ENCODE data around the gene TMEM222. TPM values are rescaled to one million over a fixed set of nuclear protein-coding genes. Genes with fewer than 3 reads are reported as not detected.

TMEM222 gene
- total and polyA plus RNA-seq, 2 donors: 12.8 to 58.4 TPM

DNA sequence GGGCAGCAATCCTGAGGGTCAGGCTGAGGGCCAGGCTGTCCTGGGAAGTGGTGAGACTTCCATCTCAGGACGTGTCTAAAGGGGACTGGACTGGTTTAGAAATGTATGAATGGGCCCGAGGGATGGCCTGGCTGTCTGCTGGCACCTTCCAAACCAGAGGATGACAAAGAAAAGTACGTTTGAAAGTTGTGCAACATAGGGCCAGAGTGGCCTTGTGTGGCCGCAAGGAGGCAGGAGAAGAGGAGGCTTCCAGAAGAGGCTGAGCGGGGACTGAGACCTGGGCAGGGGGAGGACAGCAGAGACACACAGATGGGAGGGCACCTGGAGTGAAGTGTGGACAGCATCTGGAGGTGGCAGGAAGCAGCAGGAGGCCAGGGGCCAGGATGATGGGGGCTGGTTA, 17.2 kb downstream of the TMEM222 start:
- DNase-seq (ENCODE audit: extremely low spot score): no peak
- Histone ChIP-seq H3K4me3 (ENCODE audit: low read depth, low read length) (no peak overlapping the region), H3K27ac (ENCODE audit: low read depth) (no peak overlapping the region), H3K4me1 (ENCODE audit: insufficient read depth) (no peaks in the 10 kb centered on the region), H3K36me3 (ENCODE audit: insufficient read depth) (no peaks in the 10 kb centered on the region)
- 69% methylated on average over 5 of the region's 5 CpGs for WGBS

DNA sequence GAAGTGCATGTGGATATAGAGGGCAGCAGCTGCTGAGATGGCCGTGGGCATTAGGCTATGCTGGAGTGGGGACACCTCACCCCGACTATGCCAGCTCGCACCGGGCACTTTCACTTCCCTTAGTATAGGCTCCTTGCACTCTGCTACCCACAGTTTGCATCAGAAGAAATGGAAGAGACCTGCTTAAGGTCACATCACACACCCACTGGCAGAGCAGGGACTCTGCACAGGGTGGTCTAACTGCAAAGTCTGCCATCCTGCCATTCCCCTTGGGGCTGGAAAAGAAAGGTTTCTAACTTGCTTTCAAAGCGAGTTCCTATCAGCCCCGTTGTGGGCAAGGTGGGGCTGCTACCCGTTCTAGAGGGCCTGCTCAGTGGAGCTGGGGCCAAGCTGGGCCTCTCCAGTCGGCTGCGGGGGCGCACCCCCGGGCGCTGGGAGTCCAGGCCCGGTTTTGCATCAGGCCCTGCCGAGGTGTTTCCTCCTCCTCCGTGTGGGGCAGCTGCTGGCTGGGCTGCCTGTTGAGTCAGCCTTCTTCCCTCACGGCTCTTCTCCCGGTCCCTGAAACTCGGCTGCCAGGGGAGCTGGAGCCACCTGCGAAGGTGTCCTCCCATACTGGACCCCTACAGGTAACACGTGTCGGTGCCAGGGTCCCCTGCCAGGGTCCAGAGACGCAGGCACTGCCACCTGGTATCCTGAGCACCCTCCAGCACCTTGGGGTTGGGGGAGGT, 19.7 kb downstream of the TMEM222 start, which contains the start of gene SYTL1:
Gene SYTL1 (plus strand): TSS at position 498 of the 728 bp plus-strand sequence. CDS start 3,313 bp downstream, outside the sequence.
- peak within 1 kb of the TSS; percentile 27 for H3K4me3 ChIP-seq (ENCODE audit: low read depth, low read length)
- H3K27ac ChIP-seq (ENCODE audit: low read depth): peak within 1 kb of the TSS; percentile 71
- WGBS: 31% methylated on average over 22 of the region's 22 CpGs
- no peak for DNase-seq (ENCODE audit: extremely low spot score)
- no peaks in the 10 kb centered on the region for H3K36me3 ChIP-seq (ENCODE audit: insufficient read depth)
- H3K4me1 ChIP-seq (ENCODE audit: insufficient read depth): no peaks in the 10 kb centered on the region

DNA sequence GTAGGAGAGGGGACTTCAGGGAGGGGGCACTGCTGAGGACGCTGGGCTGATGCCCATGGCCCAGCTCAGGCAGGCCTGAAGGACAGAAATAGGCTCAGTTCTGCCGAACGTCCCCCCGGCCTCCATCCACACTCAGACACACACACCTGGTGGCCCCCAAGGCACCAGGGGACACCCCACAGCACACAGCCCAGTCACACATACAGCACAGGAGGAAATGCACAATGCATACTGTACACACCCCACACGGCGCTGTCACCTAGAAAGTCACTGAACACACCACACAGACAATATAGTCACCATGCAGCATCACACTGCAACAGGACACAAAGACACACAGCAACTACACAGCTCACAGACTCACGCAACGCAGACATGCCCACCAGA, 20.4 kb downstream of the TMEM222 start:
- no peaks in the 10 kb centered on the region for H3K4me1 ChIP-seq (ENCODE audit: insufficient read depth)
- no peak for DNase-seq (ENCODE audit: extremely low spot score)
- H3K4me3 ChIP-seq (ENCODE audit: low read depth, low read length): peak overlapping the region; percentile 27
- 76% methylated on average over 8 of the region's 8 CpGs for WGBS
- peak overlapping the region; percentile 71 for H3K27ac ChIP-seq (ENCODE audit: low read depth)
- H3K36me3 ChIP-seq (ENCODE audit: insufficient read depth): no peaks in the 10 kb centered on the region

DNA sequence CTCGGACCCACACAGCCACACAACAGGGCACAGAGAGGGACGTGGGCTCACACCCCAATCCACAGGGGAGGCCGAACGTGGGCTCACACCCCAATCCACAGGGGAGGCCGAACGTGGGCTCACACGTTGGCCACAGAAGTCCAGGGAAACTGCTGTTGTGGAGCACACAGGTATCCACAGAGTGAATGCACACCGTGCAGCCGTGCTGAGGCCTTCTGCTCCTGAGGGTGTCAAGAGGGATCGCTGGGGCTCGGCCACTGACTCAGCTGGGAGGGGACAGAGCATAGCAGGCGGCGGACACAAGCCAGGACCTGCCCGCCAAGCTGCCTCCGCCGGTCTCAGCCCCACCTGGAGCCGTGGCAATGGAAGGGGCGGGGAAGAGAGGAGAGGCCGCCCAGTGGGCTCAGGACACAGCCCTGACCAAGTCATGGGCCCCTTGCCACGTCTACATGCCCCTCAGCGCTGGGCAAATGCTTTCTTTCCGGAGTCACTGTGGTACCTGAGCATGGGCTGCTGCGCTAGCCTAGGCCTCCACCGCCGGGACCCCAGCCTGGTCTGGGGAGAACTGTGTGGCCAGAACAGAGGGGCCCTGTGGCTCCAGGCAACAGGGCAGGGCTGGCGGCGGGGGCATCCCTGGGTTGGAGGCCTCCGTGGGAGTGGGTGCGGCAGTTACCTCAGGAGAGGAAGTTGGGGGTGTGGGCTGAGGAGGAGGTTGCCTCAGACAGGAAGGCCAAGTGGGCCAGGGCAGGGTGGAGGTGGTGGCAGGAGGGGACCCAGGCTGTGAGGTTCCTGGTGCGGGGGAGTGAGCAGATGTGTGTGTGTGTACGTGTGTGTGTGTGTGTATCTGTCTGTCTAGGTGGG, 21.0 kb downstream of the TMEM222 start:
- peak; percentile 40 for DNase-seq (ENCODE audit: extremely low spot score)
- Histone ChIP-seq H3K4me1 (ENCODE audit: insufficient read depth) (no peaks in the 10 kb centered on the region), H3K4me3 (ENCODE audit: low read depth, low read length) (peak overlapping the region; percentile 27), H3K36me3 (ENCODE audit: insufficient read depth) (no peaks in the 10 kb centered on the region), H3K27ac (ENCODE audit: low read depth) (peak overlapping the region; percentile 77)
- 52% methylated on average over 31 of the region's 31 CpGs for WGBS

DNA sequence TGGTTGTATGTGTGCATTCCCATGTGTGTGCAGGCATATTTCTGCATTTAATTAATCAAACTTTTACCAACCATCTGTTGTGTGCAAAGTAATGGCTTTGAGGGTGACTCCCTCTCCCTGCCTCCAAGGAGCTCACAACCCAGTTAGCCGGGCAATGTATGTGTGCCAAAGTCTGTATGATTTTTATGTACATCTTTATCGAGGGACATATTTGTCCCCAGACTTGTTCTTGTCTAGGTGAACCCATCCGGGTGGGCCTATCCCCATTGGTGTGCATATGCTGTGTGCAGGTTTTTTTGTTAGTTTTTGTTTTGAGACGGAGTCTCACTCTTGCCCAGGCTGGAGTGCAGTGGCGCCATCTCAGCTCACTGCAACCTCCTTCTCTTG, 21.7 kb downstream of the TMEM222 start:
- Histone ChIP-seq H3K36me3 (ENCODE audit: insufficient read depth) (no peaks in the 10 kb centered on the region), H3K4me1 (ENCODE audit: insufficient read depth) (no peaks in the 10 kb centered on the region), H3K27ac (ENCODE audit: low read depth) (peak overlapping the region; percentile 77), H3K4me3 (ENCODE audit: low read depth, low read length) (no peak overlapping the region)
- WGBS: 66% methylated on average over 5 of the region's 5 CpGs
- no peak for DNase-seq (ENCODE audit: extremely low spot score)

DNA sequence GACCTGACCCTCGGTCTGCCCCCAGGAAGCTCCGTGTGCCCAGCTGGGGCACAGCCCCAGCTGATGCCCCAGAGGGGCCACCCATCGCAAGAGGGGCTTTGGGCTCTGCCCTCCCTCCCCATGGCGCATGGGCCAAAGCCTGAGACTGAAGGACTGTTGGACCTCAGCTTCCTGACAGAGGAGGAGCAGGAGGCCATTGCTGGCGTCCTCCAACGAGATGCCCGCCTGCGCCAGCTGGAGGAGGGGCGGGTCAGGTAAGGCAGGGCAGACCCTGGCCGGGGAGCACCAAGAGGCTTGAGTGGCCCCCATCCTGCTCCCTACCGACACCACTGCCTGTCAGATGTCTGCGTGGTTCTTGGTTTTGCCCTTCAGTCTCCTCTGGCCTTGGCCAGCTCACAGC, 23.3 kb downstream of the TMEM222 start:
- Histone ChIP-seq H3K4me1 (ENCODE audit: insufficient read depth) (no peaks in the 10 kb centered on the region), H3K36me3 (ENCODE audit: insufficient read depth) (no peaks in the 10 kb centered on the region), H3K4me3 (ENCODE audit: low read depth, low read length) (no peak overlapping the region), H3K27ac (ENCODE audit: low read depth) (no peak overlapping the region)
- DNase-seq (ENCODE audit: extremely low spot score): no peak
- WGBS: 93% methylated on average over 12 of the region's 12 CpGs

DNA sequence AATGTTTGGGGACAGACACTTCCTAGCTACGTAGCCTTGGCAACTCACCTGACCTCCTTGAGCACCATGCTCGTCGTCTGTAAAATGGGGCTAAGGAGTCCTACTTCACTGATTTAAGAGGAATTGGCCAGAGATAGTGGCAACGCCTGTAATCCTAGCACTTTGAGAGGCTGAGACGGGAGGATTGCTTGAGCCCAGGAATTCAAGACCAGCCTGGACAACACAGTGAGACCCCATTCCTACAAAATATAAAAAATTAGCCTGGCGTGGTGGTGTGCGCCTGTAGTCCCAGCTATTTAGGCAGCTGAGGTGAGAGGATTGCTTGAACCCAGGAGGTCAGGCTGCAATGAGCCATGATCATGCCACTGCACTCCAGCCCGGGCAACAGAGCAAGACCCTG, 24.4 kb downstream of the TMEM222 start:
- WGBS: 91% methylated on average over 8 of the region's 8 CpGs
- Histone ChIP-seq H3K36me3 (ENCODE audit: insufficient read depth) (no peaks in the 10 kb centered on the region), H3K4me3 (ENCODE audit: low read depth, low read length) (no peak overlapping the region), H3K27ac (ENCODE audit: low read depth) (no peak overlapping the region), H3K4me1 (ENCODE audit: insufficient read depth) (no peaks in the 10 kb centered on the region)
- no peak for DNase-seq (ENCODE audit: extremely low spot score)

DNA sequence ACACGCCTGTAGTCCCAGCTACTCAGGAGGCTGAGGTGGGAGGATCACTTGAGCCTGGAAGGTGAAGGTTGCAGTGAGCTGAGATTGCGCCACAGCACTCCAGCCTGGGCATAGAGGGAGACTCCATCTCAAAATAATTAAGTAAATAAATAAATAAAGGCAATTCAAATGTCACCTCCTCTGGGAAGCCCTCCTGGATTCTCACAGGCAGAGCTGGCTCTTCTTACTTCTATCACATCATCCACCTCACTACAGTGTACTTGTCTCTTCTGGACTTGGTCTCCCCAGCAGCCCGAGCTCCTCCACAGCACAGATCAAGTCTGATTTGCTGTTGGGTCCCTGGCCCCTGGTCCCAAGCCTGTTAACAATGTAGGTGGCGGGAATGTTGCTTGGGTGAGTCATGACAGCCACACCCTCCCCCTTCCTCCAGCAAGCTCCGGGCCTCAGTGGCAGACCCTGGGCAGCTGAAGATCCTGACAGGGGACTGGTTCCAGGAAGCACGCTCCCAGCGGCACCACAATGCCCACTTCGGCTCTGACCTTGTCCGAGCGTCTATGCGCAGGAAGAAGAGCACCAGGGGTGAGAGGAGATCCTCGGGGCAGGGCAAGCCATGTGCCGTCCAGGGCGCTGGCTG, 25.1 kb downstream of the TMEM222 start:
- Histone ChIP-seq H3K36me3 (ENCODE audit: insufficient read depth) (no peaks in the 10 kb centered on the region), H3K27ac (ENCODE audit: low read depth) (no peak overlapping the region), H3K4me1 (ENCODE audit: insufficient read depth) (no peaks in the 10 kb centered on the region), H3K4me3 (ENCODE audit: low read depth, low read length) (no peak overlapping the region)
- WGBS: 83% methylated on average over 14 of the region's 14 CpGs
- no peak for DNase-seq (ENCODE audit: extremely low spot score)

DNA sequence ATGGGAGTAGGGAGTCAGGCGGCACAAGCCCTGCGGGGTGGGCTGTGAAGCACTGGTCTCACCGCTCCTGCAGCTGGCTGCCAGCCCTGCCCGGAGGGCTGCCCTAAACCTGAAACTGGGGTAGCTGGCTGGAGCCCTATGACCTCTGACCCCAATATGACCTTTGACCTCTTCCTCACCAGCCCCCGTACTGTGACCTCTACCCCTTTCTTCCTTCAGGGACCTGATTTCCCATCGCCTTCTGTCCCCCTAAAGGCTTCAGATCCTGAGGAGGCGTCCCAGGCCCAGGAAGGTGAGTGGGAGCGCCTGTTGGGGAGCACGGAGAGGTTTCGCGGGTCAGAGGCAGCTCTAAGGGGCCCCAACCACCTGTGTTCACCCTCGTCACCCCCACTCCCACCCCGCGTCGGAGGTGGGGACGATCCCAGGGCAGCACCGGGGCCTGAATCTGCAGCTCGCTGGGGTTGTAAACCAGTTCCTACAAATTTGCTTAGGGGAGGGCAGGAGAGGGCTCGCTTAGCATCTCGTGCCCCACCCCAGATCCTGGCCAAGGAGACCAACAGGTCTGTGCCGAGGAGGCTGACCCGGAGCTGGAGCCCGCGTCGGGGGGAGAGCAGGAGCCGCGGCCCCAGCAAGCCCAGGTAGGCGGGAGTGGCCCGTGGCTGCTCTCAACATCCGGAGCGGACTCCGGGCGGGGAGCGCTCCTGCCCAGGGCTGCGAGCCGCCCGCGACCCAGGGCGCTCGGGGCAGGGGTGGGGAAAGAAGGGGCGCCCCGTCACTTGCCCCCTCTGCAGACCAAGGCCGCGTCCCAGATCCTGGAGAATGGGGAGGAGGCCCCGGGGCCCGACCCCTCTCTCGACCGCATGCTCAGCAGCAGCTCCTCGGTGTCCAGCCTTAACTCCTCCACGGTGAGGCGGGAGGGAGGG, 27.2 kb downstream of the TMEM222 start:
- WGBS: 22% methylated on average over 51 of the region's 51 CpGs

DNA sequence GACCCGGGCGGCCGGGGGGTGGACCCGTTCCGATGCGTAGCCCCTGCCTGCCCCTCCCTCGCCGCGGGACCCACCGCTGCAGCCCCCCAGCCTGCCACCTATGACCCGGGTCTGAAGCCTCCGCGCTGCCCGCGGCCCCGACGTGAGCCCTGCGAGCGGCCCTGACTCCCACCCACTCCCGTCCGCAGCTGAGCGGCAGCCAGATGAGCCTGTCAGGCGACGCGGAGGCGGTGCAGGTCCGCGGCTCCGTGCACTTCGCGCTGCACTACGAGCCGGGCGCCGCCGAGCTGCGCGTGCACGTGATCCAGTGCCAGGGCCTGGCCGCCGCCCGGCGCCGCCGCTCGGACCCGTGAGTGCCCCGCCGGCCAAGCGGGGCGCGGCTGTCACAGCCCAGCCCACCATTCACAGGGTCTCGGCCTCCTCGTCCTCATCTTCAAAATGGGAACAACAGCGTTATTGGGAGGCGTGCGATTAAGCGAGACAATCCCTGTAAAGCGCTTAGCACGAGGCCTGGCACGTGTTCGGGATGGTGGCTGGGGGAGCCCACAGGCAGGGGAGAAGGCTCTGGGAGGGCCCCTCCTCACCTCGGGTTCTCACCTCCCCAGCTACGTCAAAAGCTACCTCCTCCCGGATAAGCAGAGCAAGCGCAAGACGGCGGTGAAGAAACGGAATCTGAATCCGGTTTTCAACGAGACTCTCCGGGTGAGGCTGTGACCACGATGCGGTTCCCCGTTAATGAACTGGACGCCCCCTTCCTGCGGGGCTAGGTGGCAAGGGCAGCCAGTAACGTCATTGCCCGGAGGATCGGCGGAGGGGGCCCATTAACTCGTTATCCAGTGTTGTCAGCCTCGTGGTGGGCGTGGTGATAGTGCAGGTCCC, 28.1 kb downstream of the TMEM222 start:
- 17% methylated on average over 84 of the region's 84 CpGs for WGBS
- Histone ChIP-seq H3K27ac (ENCODE audit: low read depth) (peak overlapping the region; percentile 43), H3K36me3 (ENCODE audit: insufficient read depth) (no peaks in the 10 kb centered on the region), H3K4me1 (ENCODE audit: insufficient read depth) (no peaks in the 10 kb centered on the region), H3K4me3 (ENCODE audit: low read depth, low read length) (peak overlapping the region; percentile 45)
- DNase-seq (ENCODE audit: extremely low spot score): no peak

More for the DNA sequence above, 27.2 kb downstream of the TMEM222 start:
- H3K36me3 ChIP-seq (ENCODE audit: insufficient read depth): no peaks in the 10 kb centered on the region
- H3K4me1 ChIP-seq (ENCODE audit: insufficient read depth): no peaks in the 10 kb centered on the region
- H3K4me3 ChIP-seq (ENCODE audit: low read depth, low read length): peak overlapping the region; percentile 45
- peak; percentile 56 for DNase-seq (ENCODE audit: extremely low spot score)
- H3K27ac ChIP-seq (ENCODE audit: low read depth): peak overlapping the region; percentile 71

DNA sequence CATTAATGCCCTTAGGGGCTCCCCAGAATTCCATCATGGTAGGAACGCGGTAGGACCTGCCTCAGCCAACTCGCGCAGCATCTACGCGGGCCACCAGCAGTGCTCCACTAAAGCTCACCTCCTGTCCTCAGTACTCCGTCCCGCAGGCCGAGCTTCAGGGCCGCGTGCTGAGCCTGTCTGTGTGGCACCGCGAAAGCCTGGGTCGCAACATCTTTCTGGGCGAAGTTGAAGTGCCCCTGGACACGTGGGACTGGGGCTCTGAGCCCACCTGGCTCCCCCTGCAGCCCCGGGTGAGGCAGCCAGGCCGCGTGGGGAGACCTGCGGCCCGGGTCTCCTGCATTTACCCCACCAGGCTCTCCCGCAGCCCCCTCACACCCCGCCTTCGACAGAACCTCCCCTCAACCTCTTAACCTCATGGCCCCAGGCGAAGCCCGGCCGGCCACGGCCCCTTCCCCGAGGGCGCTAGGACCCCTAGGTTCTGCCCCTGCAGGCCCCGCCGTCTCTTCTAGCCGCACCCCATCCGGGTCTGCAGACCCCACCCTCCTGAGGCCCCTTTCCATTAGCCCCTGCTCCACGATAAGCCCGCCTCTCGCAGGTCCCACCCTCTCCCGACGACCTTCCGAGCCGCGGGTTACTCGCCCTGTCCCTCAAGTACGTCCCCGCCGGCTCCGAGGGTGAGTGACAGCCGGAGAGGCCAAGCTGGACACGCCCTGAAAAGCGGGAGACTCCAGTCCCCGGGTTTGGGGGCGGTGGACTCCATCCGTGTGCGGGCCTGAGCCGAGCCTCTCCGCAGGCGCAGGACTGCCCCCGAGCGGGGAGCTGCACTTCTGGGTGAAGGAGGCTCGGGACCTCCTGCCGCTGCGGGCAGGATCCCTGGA, 28.9 kb downstream of the TMEM222 start:
- DNase-seq (ENCODE audit: extremely low spot score): no peak
- WGBS: 31% methylated on average over 62 of the region's 62 CpGs
- no peak overlapping the region for H3K27ac ChIP-seq (ENCODE audit: low read depth)
- H3K4me3 ChIP-seq (ENCODE audit: low read depth, low read length): peak overlapping the region; percentile 4
- no peaks in the 10 kb centered on the region for H3K4me1 ChIP-seq (ENCODE audit: insufficient read depth)
- H3K36me3 ChIP-seq (ENCODE audit: insufficient read depth): no peaks in the 10 kb centered on the region

Measured in urinary bladder (tissue), 4 donors.